Choroid plexus epithelial cell (primary cell): ENCODE results near the gene MAST3.

Experiments used
- DNase-seq: peaks from one replicate; pipeline ENCODE4 v3.0.0-alpha.2; 2010; ENCODE audit warnings: low read depth
- H3K4me3 ChIP-seq: 2 replicates; pipeline ENCODE4 v1.5.1; 2011; ENCODE audit warnings: low read depth, mild to moderate bottlenecking, control low read depth, low read length, moderate library complexity
- TF ChIP-seq, protein P1 (sequence below): conservative IDR thresholded peaks from 2 replicates; pipeline ENCODE4 v1.5.1; 2011; ENCODE audit warnings: low read depth, mild to moderate bottlenecking, control low read depth, inconsistent platforms, low read length, moderate library complexity

MAST3 gene

DNA sequence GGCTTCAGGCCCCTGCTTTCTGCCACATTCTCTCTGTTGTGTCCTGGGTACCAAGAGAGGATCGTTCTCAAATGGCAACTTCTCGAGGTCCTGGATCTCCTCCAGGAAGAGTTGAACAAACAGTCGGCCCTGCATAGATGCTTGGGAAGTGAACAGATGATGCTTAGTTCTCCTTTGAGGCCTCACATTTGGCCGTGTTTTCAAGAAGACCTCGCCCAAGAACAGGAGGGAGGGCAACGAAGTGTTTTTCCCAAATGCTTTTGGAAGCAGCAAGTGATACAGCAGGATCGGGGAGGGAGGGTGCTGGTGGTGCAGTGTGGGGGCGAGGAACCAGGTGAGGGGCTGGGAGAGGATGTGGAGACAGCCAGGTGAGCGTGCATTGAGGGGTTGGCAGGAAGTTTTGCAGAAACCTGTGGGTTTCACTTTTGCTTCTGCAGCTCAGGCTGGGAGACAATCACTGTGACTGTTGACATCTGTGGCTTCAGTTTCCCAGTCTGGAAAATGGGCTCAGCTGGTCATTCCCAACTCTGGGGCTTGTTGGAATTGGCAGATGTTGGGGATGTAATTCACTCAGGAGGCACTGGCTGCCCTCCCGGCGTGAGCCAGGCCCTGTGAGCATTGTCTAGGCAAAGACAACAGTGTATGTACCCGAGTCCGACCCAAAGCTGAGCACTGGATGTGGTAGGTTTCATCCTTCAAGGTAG, 21.6 kb downstream of the MAST3 start:
- TF ChIP-seq, protein P1, sequence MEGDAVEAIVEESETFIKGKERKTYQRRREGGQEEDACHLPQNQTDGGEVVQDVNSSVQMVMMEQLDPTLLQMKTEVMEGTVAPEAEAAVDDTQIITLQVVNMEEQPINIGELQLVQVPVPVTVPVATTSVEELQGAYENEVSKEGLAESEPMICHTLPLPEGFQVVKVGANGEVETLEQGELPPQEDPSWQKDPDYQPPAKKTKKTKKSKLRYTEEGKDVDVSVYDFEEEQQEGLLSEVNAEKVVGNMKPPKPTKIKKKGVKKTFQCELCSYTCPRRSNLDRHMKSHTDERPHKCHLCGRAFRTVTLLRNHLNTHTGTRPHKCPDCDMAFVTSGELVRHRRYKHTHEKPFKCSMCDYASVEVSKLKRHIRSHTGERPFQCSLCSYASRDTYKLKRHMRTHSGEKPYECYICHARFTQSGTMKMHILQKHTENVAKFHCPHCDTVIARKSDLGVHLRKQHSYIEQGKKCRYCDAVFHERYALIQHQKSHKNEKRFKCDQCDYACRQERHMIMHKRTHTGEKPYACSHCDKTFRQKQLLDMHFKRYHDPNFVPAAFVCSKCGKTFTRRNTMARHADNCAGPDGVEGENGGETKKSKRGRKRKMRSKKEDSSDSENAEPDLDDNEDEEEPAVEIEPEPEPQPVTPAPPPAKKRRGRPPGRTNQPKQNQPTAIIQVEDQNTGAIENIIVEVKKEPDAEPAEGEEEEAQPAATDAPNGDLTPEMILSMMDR: no peak
- DNase-seq: peak; percentile 37
- H3K4me3 ChIP-seq: no peak overlapping the region

- H3K4me3 ChIP-seq: no peak overlapping the region
- TF ChIP-seq, protein P1: no peak
- DNase-seq: no peak
Observed at GRCh38 chr19:18119717-18120105, 22.1 kb downstream of the MAST3 start.

GRCh38 chr19:18120127-18120526, 22.5 kb downstream of the MAST3 start:
- TF ChIP-seq, protein P1: no peak
- DNase-seq: no peak
- no peak overlapping the region for H3K4me3 ChIP-seq

- TF ChIP-seq, protein P1: no peak
- DNase-seq: no peak
- H3K4me3 ChIP-seq: no peak overlapping the region
Observed at GRCh38 chr19:18121166-18121565, 23.6 kb downstream of the MAST3 start.

- TF ChIP-seq, protein P1: no peak
- DNase-seq: no peak
- H3K4me3 ChIP-seq: no peak overlapping the region
Observed at GRCh38 chr19:18122424-18122823, 24.8 kb downstream of the MAST3 start.

GRCh38 chr19:18122860-18123795, 25.6 kb downstream of the MAST3 start:
- H3K4me3 ChIP-seq: no peak overlapping the region

More at GRCh38 chr19:18122860-18123795, 25.6 kb downstream of the MAST3 start:
- DNase-seq: no peak
- TF ChIP-seq, protein P1: no peak
